Left hindlimb (tissue), 1 donor: ENCODE data around the gene APH1A.
"Not testable (repeated sequence)": the region's sequence is repeated elsewhere in the genome, so short reads cannot be mapped to it uniquely, and the experiment has no call there.

Source experiments
- DNase-seq: peaks from one replicate; pipeline ENCODE4 v3.0.0-alpha.2; 2018

APH1A gene

GRCh38 chr1:150268705-150269403 lies at the start of gene APH1A:
TSS of gene APH1A (minus strand) at chr1:150269016. CDS start at chr1:150268810, 206 bp downstream.
- DNase-seq = peak; percentile 99

- DNase-seq = not testable (repeated sequence)
Measured at GRCh38 chr1:150314691-150315090, 45.9 kb upstream of the APH1A start.

- no peak for DNase-seq
Measured at GRCh38 chr1:150311762-150312161, 42.9 kb upstream of the APH1A start.

GRCh38 chr1:150309758-150310508 lies 41.1 kb upstream of the APH1A start:
- peak; percentile 52 for DNase-seq

- not testable (repeated sequence) for DNase-seq
Measured at GRCh38 chr1:150308585-150308984, 39.8 kb upstream of the APH1A start.

GRCh38 chr1:150302902-150303301 lies 34.1 kb upstream of the APH1A start:
- DNase-seq = no peak

- DNase-seq = no peak
Measured at GRCh38 chr1:150302338-150302737, 33.5 kb upstream of the APH1A start.

GRCh38 chr1:150299716-150300115 lies 30.9 kb upstream of the APH1A start:
- DNase-seq = no peak

- no peak for DNase-seq
Measured at GRCh38 chr1:150295476-150295875, 26.7 kb upstream of the APH1A start.

GRCh38 chr1:150293433-150294253 lies 24.8 kb upstream of the APH1A start, which contains the start of gene MRPS21:
TSS of gene MRPS21 (plus strand) at chr1:150293861. CDS start at chr1:150294367, 506 bp downstream.
- peak; percentile 94 for DNase-seq

- DNase-seq = no peak
Measured at GRCh38 chr1:150288822-150289221, 20.0 kb upstream of the APH1A start.

GRCh38 chr1:150288382-150288781 lies 19.6 kb upstream of the APH1A start:
- DNase-seq = no peak

- no peak for DNase-seq
Measured at GRCh38 chr1:150283260-150283659, 14.4 kb upstream of the APH1A start.

GRCh38 chr1:150282558-150282958 lies 13.7 kb upstream of the APH1A start:
- DNase-seq = no peak

- DNase-seq = peak; percentile 95
Measured at GRCh38 chr1:150281758-150282557, 13.1 kb upstream of the APH1A start, which contains the start of gene CIART. TSS of gene CIART (plus strand) at chr1:150282554. CDS start at chr1:150283268, 714 bp downstream.

GRCh38 chr1:150281221-150281757 lies 12.5 kb upstream of the APH1A start:
- peak; percentile 66 for DNase-seq

GRCh38 chr1:150280138-150280707 lies 11.4 kb upstream of the APH1A start:
- DNase-seq = no peak

GRCh38 chr1:150273311-150273710 lies 4.5 kb upstream of the APH1A start:
- no peak for DNase-seq

GRCh38 chr1:150271291-150271959 lies 2.6 kb upstream of the APH1A start:
- no peak for DNase-seq

- DNase-seq = no peak
Measured at GRCh38 chr1:150269451-150269850, 635 bp upstream of the APH1A start.

GRCh38 chr1:150268340-150268704 lies 494 bp downstream of the APH1A start:
- DNase-seq = no peak
